Activated CD8-positive, alpha-beta memory T cell treated with anti-CD3 and anti-CD28 coated beads, Interleukin-2, amount 50 U/mL, for 1 hour (primary cell): ENCODE data around the gene ADCY9.
A peak's percentile ranks its signal among the peaks of the same experiment; 100 is the strongest.
"Not testable (repeated sequence)": the region's sequence is repeated elsewhere in the genome, so short reads cannot be mapped to it uniquely, and the experiment has no call there.

Source experiments
- DNase-seq: peaks from one replicate; pipeline ENCODE4 v3.0.0-alpha.2; 2020; ENCODE audit errors: extremely low read depth

The ADCY9 gene

DNA sequence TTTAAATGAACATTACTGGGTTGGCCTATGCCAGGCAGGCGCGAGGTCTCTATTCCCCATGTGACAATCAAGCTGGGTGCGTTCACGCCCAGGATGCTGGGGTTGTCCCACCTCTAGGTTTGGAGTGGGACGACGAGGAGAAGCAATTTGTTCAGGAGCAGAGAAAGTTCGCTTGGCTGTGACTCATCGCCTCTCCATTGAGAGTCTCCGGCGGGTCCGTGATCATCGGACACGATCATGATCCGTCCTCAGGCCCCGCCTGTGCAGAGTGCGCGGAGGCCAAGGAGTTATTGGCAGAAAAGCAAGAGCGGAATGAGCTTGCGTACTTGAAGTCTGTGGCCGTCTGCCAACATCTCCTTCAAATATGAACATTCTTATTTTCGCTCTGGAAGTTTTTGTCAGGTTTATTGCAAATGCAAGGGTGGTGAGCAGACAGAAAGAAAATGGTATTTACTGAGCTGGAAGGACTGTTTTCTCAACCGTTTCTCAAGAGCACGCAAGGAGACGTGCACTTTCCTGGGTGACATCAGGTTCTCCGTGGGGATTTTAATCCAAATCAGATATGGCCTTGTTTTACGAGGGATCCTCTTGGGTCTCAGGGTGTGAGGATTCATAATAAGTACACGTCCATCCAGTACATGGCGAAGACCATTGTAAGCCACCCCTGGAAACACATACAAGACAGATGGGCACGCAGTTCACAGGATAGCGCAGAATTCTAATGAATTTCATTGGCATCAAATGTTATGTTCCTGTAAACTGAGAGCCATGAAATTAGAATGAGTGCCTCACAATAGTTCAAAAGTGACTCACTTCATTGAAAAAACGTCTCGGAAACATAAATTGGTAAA, 165.7 kb downstream of the ADCY9 start:
- DNase-seq: no peak

DNA sequence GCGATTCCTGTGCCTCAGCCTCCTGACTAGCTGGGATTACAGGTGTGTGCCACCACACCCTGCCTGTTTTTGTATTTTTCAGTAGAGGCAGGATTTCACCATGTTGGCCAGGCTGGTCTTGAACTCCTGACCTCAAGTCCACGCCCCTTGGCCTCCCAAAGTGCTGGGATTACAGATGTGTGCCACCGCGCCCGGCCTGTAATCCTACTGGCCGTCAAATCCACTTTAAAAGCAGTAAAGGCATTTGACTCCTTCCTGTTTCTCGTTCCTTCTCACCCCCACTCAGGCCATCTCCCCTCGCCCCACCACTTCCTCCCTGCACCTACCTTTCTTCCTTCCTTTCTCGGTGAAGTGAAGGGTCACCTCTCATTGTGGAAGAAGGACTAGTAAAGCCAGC, 166.3 kb downstream of the ADCY9 start:
- no peak for DNase-seq

DNA sequence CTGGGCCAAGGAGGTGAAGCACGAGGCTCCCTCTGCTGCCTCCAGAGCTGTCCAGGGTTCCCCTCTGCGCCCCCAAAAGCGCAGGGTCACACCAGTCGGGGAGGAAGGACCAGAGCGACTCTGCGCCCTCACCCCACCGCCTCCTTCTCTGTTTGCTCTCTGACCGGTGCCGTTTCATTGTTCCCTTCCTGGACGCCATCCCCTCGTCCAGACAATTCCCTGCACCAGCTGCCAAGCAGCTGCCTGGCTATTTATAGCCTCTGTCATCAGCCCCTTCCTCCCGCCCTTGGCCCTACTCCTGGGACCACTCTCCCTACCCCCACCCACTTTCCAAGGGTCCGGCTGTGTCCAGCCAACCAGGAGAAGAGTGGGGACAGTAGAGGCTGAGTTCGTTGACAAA, 167.0 kb downstream of the ADCY9 start:
- no peak for DNase-seq

DNA sequence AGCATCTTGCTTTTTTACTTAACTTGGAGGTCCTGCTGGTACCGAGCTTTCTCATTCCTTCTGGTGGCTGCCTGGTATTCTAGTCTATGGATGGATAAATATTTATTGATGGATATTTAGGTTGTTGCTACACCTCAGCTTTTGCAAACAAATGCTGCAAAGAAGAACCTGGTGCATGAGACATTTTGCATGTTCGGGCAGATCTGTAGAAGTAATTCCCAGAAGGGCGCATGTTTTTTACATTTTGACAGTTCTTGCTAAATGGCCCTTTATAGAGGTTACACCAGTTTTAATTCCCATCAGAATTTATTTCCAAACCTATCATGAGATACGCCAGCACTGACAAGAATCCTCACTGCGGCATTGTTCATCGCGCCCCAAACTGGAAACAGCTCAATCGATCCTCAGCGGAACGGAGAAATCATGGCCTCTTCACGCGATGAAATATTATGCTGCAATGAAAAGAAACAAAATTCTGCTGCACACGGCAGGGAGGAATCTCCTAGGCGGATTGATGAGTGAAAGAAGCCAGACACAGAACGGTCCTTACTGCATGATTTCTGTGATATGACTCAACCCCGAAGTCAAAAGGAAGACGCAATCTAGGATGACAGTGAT, 167.8 kb downstream of the ADCY9 start:
- no peak for DNase-seq

DNA sequence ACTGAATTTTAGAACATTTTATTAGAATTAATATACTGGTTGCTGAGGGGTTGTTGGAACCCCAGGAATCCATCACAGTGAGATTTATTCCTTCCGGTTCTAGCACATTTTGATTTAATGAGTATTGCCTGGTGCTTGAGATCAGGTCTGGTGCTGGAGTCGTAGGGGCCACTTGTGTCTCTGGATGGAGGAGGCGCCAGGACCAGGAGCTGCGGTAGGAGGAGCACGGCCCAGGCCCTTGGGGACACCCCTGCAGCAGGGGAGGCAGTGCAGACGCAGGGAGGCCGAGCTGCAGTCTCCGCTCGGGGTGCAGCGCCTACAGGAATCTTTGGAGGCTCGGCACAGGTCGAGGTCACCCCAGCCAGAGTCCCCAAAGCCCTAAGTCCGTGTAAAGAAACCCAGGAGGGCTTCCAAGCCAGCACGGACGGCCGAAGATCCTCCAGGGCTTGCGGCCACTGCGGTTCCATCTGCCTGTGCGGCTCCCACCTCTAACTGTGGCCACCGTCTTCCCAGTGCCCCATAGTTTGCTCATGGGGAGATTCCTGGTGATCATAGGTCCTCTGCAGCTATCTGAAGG, 169.6 kb downstream of the ADCY9 start:
- no peak for DNase-seq

DNA sequence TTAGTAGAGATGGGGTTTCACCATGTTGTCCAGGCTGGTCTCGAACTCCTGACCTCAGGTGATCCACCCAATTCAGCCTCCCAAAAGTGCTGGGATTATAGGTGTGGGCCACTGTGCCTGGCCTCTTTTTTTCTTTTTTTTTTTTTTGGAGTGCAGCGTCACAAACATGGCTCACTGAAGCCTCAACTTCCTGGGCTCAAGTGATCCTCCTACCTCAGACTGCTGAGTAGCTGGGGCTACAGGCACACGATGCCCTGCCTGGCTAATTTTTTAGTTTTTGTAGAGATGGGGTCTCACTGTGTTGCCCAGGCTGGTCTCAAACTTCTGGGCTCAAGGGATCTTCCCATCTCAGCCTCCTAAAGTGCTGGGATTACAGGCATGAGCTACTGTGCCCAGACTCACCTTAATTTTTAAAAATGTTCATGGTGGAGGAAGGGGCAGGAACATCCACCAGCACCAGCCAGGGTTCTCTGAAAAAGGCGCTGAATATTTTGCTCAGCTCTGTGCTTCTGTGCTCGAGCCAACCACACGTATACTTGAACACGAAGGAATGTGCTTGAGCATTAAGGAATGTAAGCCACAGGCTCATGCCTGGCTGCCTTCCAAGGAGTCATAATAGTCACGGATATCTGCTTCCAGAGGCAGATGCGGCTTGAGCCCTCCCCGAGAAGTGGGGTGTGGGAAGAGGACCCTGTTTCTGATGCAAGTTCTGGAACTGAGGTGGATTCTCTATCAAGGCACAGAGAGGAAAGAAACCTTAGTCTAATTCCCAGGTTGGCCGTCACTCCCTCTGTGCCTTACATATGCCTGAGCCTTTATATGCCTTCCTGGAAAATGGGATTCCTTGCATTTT, 170.3 kb downstream of the ADCY9 start:
- DNase-seq: no peak

DNA sequence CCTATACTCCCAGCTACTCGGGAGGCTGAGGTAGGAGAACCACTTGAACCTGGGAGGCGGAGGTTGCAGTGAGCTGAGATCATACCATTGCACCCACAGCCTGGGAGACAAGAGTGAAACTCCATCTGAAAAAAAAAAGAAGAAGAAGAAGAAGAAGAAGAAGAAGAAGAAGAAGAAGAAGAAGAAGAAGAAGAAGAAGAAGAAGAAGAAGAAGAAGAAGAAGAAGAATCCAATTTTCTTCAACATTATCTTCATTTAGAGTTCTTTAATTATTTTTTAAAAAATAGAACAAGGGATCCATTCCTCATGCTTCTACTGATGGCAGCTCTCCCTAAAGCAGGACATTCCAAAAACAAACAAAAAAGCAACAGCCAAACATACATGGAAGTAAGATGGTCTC, 171.8 kb downstream of the ADCY9 start:
- not testable (repeated sequence) for DNase-seq

DNA sequence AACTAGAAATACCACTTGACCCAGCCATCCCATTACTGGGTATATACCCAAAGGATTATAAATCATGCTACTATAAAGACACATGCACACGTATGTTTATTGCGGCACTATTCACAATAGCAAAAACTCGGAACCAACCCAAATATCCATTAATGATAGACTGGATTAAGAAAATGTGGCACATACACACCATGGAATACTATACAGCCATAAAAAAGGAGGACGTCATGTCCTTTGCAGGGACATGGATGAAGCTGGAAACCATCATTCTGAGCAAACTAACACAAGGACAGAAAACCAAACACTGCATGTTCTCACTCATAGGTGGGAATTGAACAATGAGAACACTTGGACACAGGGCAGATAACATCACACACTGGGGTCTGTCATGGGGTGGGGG, 174.1 kb downstream of the ADCY9 start:
- DNase-seq: not testable (repeated sequence)

DNA sequence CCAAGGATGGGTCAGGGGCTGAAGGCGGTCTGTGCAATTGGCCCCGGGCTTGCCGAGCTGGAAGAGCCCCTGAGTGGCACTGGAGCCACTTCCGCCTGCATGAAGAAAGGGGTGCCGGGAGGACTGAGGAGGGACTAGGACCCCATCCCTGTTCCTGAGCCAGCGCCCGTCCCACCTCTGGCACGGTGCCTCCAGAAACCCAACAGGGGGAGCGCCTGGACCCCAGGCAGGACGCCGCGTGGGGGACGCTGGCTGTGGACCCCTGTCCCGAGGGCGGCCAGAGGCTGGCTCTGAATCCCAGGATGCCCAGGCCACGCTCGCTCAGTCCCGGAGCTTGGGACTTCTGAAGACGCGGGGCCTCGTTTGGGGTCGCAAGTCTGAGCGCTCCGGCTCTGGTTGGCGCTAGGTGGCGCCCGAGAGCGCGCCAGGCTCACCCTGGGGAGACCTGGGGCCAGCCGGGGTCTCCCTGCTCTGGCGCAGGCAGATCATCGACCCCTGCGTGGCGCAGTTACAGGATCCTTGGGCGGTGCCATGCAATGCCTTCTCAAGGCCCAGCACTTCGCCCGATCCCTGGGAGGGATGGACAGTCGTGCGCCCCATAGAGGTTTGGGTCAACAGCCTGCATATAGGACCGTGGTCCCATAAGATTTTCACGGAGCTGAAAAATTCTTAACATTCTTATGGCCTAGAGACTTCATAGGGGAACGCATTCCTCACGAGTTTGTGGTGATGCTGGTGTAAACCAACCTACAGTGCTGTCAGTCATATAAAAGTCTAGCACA, 177.2 kb downstream of the ADCY9 start:
- DNase-seq: peak; percentile 16

DNA sequence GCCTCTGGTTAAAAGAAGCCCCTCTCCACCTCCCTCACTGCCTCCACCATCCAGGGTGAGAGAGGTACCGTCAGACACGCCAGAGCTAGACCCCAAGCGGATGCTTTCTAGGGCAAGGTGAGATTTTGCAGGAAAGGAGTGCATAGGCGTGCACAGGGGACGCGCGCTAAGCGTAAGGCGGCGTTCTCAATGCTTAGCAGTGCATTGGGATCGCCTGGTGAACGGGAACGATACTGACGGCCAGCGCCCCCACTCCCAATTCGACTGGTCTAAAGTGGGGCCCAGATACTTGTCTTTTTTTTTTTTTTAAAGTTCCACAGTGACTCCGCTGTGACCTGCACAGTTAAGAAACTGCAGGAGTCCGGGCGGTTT, 177.8 kb downstream of the ADCY9 start:
- no peak for DNase-seq

DNA sequence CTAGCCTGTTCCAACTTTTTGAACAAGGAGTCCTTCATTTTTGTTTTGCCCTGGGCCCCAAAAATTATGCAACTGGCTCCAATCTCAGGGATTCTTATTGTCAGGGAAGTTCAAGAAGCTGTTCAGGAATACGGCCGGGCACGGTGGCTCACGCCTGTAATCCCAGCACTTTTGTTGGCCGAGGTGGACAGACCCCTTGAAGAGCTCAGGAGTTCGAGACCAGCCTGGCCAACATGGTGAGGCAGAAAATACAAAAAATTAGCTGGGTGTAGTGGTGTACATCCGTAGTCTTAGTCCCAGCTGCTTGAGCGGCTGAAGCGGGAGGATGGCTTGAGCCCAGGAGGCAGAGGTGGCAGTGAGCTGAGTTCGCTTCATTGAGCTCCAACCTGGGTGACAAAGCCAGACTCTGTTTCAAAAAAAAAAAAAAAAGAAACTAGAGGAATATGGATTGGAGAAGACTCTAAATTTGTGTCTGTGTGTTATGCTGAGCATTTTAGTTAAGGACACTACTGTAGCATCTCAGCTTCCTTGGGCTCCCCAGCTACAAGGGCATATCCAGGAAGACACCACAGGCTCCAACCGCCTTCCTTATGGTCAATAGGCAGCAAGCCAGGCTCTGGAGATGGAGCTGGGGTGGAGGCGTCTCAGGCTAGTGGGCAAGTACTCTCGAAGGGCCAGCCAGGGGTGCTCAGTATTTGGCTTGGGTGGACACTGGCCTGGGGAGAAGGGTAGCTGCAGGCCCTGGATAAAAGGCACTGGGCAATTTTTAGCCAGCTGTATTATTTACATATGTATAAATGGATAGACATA, 179.0 kb downstream of the ADCY9 start:
- no peak for DNase-seq

DNA sequence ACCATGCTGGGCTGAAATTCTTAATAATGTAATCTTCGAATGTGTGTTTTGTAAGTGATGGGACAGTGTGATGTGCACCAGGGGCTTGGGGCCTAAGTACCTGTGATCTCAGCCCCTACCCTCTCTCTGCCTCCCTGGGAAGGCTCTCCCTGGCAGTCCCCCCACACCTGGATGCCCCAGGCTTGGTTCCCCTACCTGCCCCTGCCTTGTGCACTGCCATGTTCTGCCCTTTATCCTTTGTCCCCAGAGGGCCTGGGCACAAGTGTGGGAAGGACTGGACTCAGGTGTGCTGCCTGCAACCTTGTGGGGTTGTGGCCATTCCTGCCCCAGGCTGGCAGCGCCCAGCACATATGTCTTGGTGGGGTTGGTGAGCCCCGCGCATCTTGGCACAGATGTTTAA, 180.3 kb downstream of the ADCY9 start:
- no peak for DNase-seq

DNA sequence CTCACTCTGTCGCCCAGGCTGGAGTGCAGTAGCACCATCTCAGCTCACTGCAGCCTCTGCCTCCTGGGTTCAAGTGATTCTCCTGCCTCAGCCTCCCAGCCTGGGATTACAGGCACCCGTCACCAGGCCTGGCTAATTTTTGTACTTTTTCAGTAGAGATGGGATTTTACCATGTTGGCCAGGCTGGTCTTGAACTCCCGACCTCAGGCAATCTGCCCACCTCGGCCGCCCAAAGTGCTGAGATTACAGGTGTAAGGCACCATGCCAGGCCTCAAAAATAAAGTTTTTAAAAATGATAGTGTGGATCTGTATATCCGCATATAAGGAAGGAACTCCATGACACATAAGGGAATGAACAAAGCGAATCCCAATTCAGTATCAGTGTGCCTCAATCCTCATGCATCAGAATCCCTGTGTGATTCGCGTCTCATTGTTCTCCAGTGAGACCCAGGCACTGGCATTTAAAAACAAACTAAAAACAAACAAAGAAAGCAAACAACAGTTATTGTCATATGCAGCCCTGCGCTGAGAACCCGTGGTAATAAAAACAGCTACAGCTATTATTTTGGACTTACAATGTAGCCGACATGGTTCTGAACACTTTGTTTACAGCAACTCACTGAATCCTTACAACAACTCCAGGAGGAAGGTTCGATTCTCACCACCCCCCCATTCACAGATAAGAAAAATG, 181.6 kb downstream of the ADCY9 start:
- no peak for DNase-seq

DNA sequence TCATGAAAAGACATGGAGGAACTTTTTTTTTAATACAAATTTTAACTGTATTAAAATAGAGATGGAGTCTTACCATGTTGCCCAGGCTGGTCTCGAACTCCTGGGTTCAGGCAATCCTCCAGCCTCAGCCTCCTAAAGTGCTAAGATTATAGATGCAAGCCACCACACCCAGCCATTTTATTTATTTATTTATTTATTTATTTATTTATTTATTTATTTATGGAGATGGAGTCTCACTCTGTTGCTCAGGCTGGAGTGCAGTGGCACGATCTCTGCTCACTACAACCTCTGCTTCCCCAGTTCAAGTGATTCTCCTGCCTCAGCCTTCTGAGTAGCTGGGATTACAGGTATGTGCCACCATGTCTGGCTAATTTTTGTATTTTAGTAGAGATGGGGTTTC, 189.1 kb downstream of the ADCY9 start:
- DNase-seq: not testable (repeated sequence)

DNA sequence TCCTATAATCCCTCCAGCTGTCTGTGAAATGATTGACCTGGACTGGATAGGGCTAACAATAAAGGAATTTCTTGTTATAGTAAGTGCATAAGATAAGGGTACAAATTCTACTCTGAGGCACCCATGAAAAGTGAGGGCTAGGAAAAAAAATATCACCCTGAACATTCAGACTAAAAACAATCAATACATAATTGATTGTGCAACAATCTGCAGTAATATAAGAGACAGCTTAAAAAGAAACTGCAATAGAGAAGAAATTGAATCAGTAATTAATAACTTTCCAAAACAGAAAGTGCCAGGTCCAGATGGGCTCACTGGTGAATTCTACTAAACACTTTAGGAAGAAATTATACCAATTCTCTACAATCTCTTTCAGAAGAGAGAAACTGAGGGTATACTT, 191.5 kb downstream of the ADCY9 start:
- DNase-seq: no peak

DNA sequence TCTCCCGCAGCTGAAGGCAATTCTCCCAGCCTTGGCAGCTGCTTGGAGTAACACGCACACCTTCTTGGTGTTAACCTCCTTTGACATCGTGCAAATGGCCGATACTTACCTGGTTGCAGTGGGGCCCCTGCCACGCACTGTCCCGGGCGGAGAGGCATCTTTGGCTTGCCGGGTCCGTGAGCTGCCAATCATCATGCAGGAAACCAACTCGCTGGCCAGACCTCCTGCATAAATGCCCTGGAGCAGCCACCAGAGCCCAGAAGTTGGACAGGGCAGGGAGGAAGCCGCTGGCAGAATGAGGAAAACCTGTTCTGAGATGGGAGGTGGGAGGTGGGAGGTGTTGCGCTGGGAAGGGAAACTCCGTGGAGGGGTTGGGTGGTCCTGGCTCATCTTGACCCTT, 194.0 kb downstream of the ADCY9 start:
- no peak for DNase-seq

DNA sequence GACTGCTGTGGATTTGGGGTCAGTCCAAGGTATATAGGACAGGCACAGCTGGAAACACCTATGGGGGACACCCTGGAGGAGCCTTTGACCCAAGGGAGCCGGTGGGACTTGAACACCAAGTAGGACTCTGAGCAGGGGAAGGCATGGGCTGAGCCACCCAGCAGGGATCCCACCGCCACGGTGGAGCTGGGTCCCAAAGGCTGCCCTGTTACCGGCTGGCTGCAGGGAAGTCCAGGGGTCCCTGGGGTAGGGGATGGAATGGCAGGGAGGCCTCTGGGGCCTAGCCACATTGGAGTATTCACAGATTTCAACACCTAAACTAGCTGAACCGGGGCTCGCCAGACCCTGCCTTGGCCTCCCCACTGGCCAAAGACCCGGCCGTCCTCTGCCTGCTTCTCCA, 196.0 kb downstream of the ADCY9 start:
- DNase-seq: no peak

DNA sequence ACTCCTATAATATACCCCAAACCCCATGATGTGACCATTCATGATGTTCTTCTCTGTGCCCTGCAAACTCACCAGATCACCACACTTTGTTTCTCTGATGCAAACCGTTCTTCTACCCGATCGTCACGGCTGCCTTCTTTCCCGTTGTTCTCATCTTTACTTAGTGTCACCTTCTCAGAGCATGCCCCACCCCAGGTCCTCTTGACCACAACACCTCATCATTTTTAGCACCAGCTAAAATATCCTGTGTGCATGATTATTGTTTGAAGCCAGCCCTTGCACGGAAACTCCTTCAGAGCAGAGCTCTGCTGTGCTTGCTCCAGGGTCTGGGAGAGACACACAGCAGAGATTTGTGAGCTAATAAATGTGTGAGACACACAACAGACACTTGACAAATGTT, 196.8 kb downstream of the ADCY9 start:
- DNase-seq: no peak

DNA sequence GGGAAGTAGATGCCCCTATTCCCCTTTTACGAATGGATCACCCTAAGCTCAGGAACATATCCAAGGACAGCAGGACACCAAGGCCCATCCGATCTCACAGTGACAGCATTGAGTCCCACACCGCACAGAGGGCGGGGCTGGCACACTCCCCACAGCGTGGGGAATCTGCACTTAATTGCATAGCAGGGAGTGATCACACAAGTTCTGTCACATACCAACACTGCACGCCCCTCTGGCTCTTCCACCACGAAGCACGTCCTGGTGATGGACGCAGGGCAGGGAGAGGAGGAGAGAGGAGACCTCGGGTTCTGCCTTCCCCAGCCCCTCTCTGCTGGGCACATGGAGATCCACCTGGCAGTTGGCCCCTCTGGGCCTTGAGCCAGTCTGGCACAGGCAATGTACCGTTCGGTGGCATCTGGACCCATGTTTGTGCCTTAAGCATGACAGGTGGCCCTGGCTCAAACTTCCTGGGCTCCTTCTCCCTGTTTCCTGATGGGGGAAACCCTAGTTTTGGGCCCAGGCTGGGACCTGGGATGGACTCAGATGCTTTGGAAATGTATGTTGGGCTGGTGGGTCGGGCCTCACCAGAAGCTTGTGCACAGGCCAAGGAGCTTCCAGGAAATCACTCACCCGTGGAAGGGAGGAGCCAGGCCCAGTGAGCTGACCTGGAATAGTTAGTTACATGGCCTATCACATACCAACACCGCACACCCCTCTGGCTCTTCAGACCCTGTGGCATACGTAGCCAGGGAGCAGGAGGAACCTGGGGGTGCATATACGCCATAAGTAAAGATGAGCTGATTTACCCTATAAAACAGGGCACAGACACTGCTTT, 200.6 kb downstream of the ADCY9 start:
- no peak for DNase-seq
